Kasumi-1 (cell line): ENCODE data around the gene MST1R.

Source experiments
- DNase-seq, 2 experiments: peaks; one replicate each; lab custom pipeline; 2025; lab: John Stamatoyannopoulos, UW

The MST1R gene

GRCh38 chr3:49840388-49840787, 63.3 kb downstream of the MST1R start:
- DNase-seq: no peak

GRCh38 chr3:49839193-49839809, 64.4 kb downstream of the MST1R start:
- peak; percentile 89 for DNase-seq
